ENCODE measurements around the gene CABCOCO1. TPM values are rescaled to one million over a fixed set of nuclear protein-coding genes. Genes with fewer than 3 reads are reported as not detected.

Gene CABCOCO1
- not detected for total RNA-seq

- Histone ChIP-seq H3K9me3 (ENCODE audit: low read depth, low read length) (no peaks in the 10 kb centered on the region), H3K27me3 (ENCODE audit: insufficient read depth, low read length) (peaks cover 41% of the 10 kb centered on the region), H3K4me1 (ENCODE audit: insufficient read depth, low read length) (peaks cover 6% of the 10 kb centered on the region), H3K4me3 (ENCODE audit: low read length) (no peak within 1 kb of the TSS)
These were observed at the start of gene CABCOCO1 for GRCh38 chr10:61662794-61663259. Gene CABCOCO1, plus strand, starts transcription at chr10:61662929. Its CDS starts 44 bp downstream, at chr10:61662973.

- H3K4me1 ChIP-seq (ENCODE audit: insufficient read depth, low read length), result no peaks in the 10 kb centered on the region
- no peak overlapping the region for H3K4me3 ChIP-seq (ENCODE audit: low read length)
- H3K9me3 ChIP-seq (ENCODE audit: low read depth, low read length), result no peaks in the 10 kb centered on the region
- no peaks in the 10 kb centered on the region for H3K27me3 ChIP-seq (ENCODE audit: insufficient read depth, low read length)
These were observed 49.1 kb upstream of the CABCOCO1 start for GRCh38 chr10:61613665-61614064.

GRCh38 chr10:61616611-61617010 is 46.1 kb upstream of the CABCOCO1 start:
- Histone ChIP-seq H3K4me1 (ENCODE audit: insufficient read depth, low read length) (no peaks in the 10 kb centered on the region), H3K9me3 (ENCODE audit: low read depth, low read length) (no peaks in the 10 kb centered on the region), H3K27me3 (ENCODE audit: insufficient read depth, low read length) (peaks cover 3% of the 10 kb centered on the region)

GRCh38 chr10:61617180-61617579 is 45.5 kb upstream of the CABCOCO1 start:
- Histone ChIP-seq H3K27me3 (ENCODE audit: insufficient read depth, low read length) (peaks cover 5% of the 10 kb centered on the region), H3K4me1 (ENCODE audit: insufficient read depth, low read length) (no peaks in the 10 kb centered on the region), H3K4me3 (ENCODE audit: low read length) (no peak overlapping the region), H3K9me3 (ENCODE audit: low read depth, low read length) (no peaks in the 10 kb centered on the region)

More at GRCh38 chr10:61616611-61617010, 46.1 kb upstream of the CABCOCO1 start:
- H3K4me3 ChIP-seq (ENCODE audit: low read length), result no peak overlapping the region

- Histone ChIP-seq H3K4me3 (ENCODE audit: low read length) (no peak overlapping the region), H3K9me3 (ENCODE audit: low read depth, low read length) (no peaks in the 10 kb centered on the region), H3K4me1 (ENCODE audit: insufficient read depth, low read length) (no peaks in the 10 kb centered on the region), H3K27me3 (ENCODE audit: insufficient read depth, low read length) (peaks cover 7% of the 10 kb centered on the region)
These were observed 45.1 kb upstream of the CABCOCO1 start for GRCh38 chr10:61617586-61617985.

- no peaks in the 10 kb centered on the region for H3K9me3 ChIP-seq (ENCODE audit: low read depth, low read length)
These were observed 44.3 kb upstream of the CABCOCO1 start for GRCh38 chr10:61618388-61618961.

GRCh38 chr10:61620506-61620905 is 42.2 kb upstream of the CABCOCO1 start:
- Histone ChIP-seq H3K9me3 (ENCODE audit: low read depth, low read length) (no peaks in the 10 kb centered on the region), H3K27me3 (ENCODE audit: insufficient read depth, low read length) (peaks cover 7% of the 10 kb centered on the region), H3K4me3 (ENCODE audit: low read length) (no peak overlapping the region), H3K4me1 (ENCODE audit: insufficient read depth, low read length) (no peaks in the 10 kb centered on the region)

More at GRCh38 chr10:61618388-61618961, 44.3 kb upstream of the CABCOCO1 start:
- H3K4me3 ChIP-seq (ENCODE audit: low read length), result no peak overlapping the region
- peaks cover 7% of the 10 kb centered on the region for H3K27me3 ChIP-seq (ENCODE audit: insufficient read depth, low read length)
- H3K4me1 ChIP-seq (ENCODE audit: insufficient read depth, low read length), result no peaks in the 10 kb centered on the region

- H3K9me3 ChIP-seq (ENCODE audit: low read depth, low read length), result no peaks in the 10 kb centered on the region
- H3K4me3 ChIP-seq (ENCODE audit: low read length), result no peak overlapping the region
- peaks cover 7% of the 10 kb centered on the region for H3K27me3 ChIP-seq (ENCODE audit: insufficient read depth, low read length)
- no peaks in the 10 kb centered on the region for H3K4me1 ChIP-seq (ENCODE audit: insufficient read depth, low read length)
These were observed 41.1 kb upstream of the CABCOCO1 start for GRCh38 chr10:61621605-61622051.

- Histone ChIP-seq H3K27me3 (ENCODE audit: insufficient read depth, low read length) (peaks cover 7% of the 10 kb centered on the region), H3K4me3 (ENCODE audit: low read length) (no peak overlapping the region), H3K9me3 (ENCODE audit: low read depth, low read length) (no peaks in the 10 kb centered on the region), H3K4me1 (ENCODE audit: insufficient read depth, low read length) (no peaks in the 10 kb centered on the region)
These were observed 39.6 kb upstream of the CABCOCO1 start for GRCh38 chr10:61623161-61623560.

GRCh38 chr10:61626209-61626608 is 36.5 kb upstream of the CABCOCO1 start:
- H3K4me1 ChIP-seq (ENCODE audit: insufficient read depth, low read length), result no peaks in the 10 kb centered on the region
- peaks cover 7% of the 10 kb centered on the region for H3K27me3 ChIP-seq (ENCODE audit: insufficient read depth, low read length)
- H3K9me3 ChIP-seq (ENCODE audit: low read depth, low read length), result no peaks in the 10 kb centered on the region
- H3K4me3 ChIP-seq (ENCODE audit: low read length), result no peak overlapping the region

- Histone ChIP-seq H3K4me3 (ENCODE audit: low read length) (no peak overlapping the region), H3K9me3 (ENCODE audit: low read depth, low read length) (no peaks in the 10 kb centered on the region), H3K4me1 (ENCODE audit: insufficient read depth, low read length) (no peaks in the 10 kb centered on the region), H3K27me3 (ENCODE audit: insufficient read depth, low read length) (peaks cover under 1% of the 10 kb centered on the region)
These were observed 35.5 kb upstream of the CABCOCO1 start for GRCh38 chr10:61627266-61627665.

- H3K4me3 ChIP-seq (ENCODE audit: low read length), result no peak overlapping the region
- H3K9me3 ChIP-seq (ENCODE audit: low read depth, low read length), result no peaks in the 10 kb centered on the region
- no peaks in the 10 kb centered on the region for H3K27me3 ChIP-seq (ENCODE audit: insufficient read depth, low read length)
- H3K4me1 ChIP-seq (ENCODE audit: insufficient read depth, low read length), result no peaks in the 10 kb centered on the region
These were observed 34.4 kb upstream of the CABCOCO1 start for GRCh38 chr10:61628151-61628874.

- Histone ChIP-seq H3K9me3 (ENCODE audit: low read depth, low read length) (no peaks in the 10 kb centered on the region), H3K27me3 (ENCODE audit: insufficient read depth, low read length) (no peaks in the 10 kb centered on the region), H3K4me1 (ENCODE audit: insufficient read depth, low read length) (no peaks in the 10 kb centered on the region), H3K4me3 (ENCODE audit: low read length) (no peak overlapping the region)
These were observed 33.7 kb upstream of the CABCOCO1 start for GRCh38 chr10:61628875-61629513.

- H3K27me3 ChIP-seq (ENCODE audit: insufficient read depth, low read length), result no peaks in the 10 kb centered on the region
- H3K4me1 ChIP-seq (ENCODE audit: insufficient read depth, low read length), result no peaks in the 10 kb centered on the region
- H3K4me3 ChIP-seq (ENCODE audit: low read length), result no peak overlapping the region
- no peaks in the 10 kb centered on the region for H3K9me3 ChIP-seq (ENCODE audit: low read depth, low read length)
These were observed 33.2 kb upstream of the CABCOCO1 start for GRCh38 chr10:61629576-61629975.

GRCh38 chr10:61632057-61632670 is 30.6 kb upstream of the CABCOCO1 start:
- no peaks in the 10 kb centered on the region for H3K4me1 ChIP-seq (ENCODE audit: insufficient read depth, low read length)
- no peak overlapping the region for H3K4me3 ChIP-seq (ENCODE audit: low read length)
- H3K9me3 ChIP-seq (ENCODE audit: low read depth, low read length), result no peaks in the 10 kb centered on the region
- H3K27me3 ChIP-seq (ENCODE audit: insufficient read depth, low read length), result no peaks in the 10 kb centered on the region

Data from mononuclear cell (primary cell).